GM12878 (cell line): Measurements from ENCODE around the gene N4BP2L2. TPM values are rescaled to one million over a fixed set of nuclear protein-coding genes. Genes with fewer than 3 reads are reported as not detected.

ENCODE experiments used
- ATAC-seq: fragments of 200-7000 bp; cut with Tn5 transposase; 3 replicates; pipeline ENCODE4 v1.9.1; 2020; ENCODE audit warnings: mild to moderate bottlenecking, moderate library complexity
- BruUV-seq: library from RNA; stranded (reverse); fragments of 400-500 nt; replicated peaks from 2 replicates; lab custom pipeline; 2021; lab: Mats Ljungman, UMichigan
- CTCF ChIA-PET: fragments of 300-600 bp; sonication (Branson Sonifier 250); formaldehyde crosslinking; extraction: SDS; loops from one replicate; lab custom pipeline; 2021; ENCODE audit warnings: inconsistent platforms; lab: Yijun Ruan, JAX
- POLR2A ChIA-PET: fragments of 350-600 bp; formaldehyde crosslinking; extraction: SDS; loops from one replicate; lab custom pipeline; 2021; ENCODE audit warnings: inconsistent platforms; lab: Charles Lee
- RAD21 ChIA-PET: fragments of 300-600 bp; sonication (Branson Sonifier 250); formaldehyde crosslinking; loops from one replicate; lab custom pipeline; 2023; ENCODE audit warnings: antibody characterized with exemption; ENCODE audit not compliant: unreplicated experiment; lab: Charles Lee
- SMC1A ChIA-PET: fragments of 300-600 bp; sonication (Branson Sonifier 250); formaldehyde crosslinking; loops from one replicate; lab custom pipeline; 2023; ENCODE audit not compliant: unreplicated experiment, uncharacterized antibody; lab: Charles Lee
- DNase-seq: peaks from one replicate; pipeline ENCODE4 v3.0.0-alpha.2; 2011; ENCODE audit warnings: low read depth, low spot score
- FAIRE-seq: peaks from 3 replicates; lab custom pipeline; 2011; peaks lifted over from hg19 to GRCh38; lab: Jason Lieb, UNC
- H2AFZ ChIP-seq: 2 replicates; pipeline ENCODE4 v1.6.0; 2011; ENCODE audit warnings: low read depth, low read length, control low read depth; ENCODE audit not compliant: control insufficient read depth
- H3K27ac ChIP-seq: 2 replicates; pipeline ENCODE4 v1.5.1; 2011; ENCODE audit warnings: control low read depth; ENCODE audit not compliant: control insufficient read depth, insufficient read depth
- H3K27me3 ChIP-seq, 2 experiments: replicated peaks in 1 of 2; 2 replicates each; pipeline versions ENCODE4 v1.6.0 to v1.6.1; 2011; ENCODE audit warnings: low read length in 1 of 2; ENCODE audit not compliant: control insufficient read depth in 2 of 2, insufficient read depth in 2 of 2
- H3K36me3 ChIP-seq, 2 experiments: 2 replicates each; pipeline ENCODE4 v1.5.1; 2011; ENCODE audit warnings: low read length in 1 of 2; ENCODE audit not compliant: control insufficient read depth in 2 of 2, insufficient read depth in 2 of 2
- H3K4me1 ChIP-seq: 2 replicates; pipeline ENCODE4 v1.6.1; 2011; ENCODE audit warnings: mild to moderate bottlenecking, low read length, moderate library complexity, mixed read lengths; ENCODE audit not compliant: control insufficient read depth, insufficient read depth
- H3K4me2 ChIP-seq: 2 replicates; pipeline ENCODE4 v1.6.0; 2011; ENCODE audit warnings: control low read depth; ENCODE audit not compliant: control insufficient read depth, insufficient read depth
- H3K4me3 ChIP-seq: fragments of 200-600 bp; sonication (generic); 2 replicates; pipeline ENCODE4 v1.5.1; 2016
- H3K79me2 ChIP-seq: 2 replicates; pipeline ENCODE4 v1.6.0; 2011; ENCODE audit warnings: low read length; ENCODE audit not compliant: control insufficient read depth, insufficient read depth
- H3K9ac ChIP-seq: 2 replicates; pipeline ENCODE4 v1.8.0; 2011; ENCODE audit warnings: low read length, control low read depth, mixed read lengths; ENCODE audit not compliant: control insufficient read depth, insufficient read depth
- H3K9me3 ChIP-seq: replicated peaks from 3 replicates; pipeline ENCODE4 v1.5.1; 2011; ENCODE audit warnings: mild to moderate bottlenecking, low read length; ENCODE audit not compliant: control insufficient read depth, insufficient read depth
- H4K20me1 ChIP-seq: 2 replicates; pipeline ENCODE4 v1.6.0; 2011; ENCODE audit not compliant: control insufficient read depth, insufficient read depth
- HDAC2 ChIP-seq: fragments of 200-600 bp; sonication (generic); IDR thresholded peaks from 2 replicates; pipeline ENCODE4 v1.6.1; 2017
- MLLT1 ChIP-seq: fragments of 450-650 bp; IDR thresholded peaks from 2 replicates; pipeline ENCODE4 v1.6.1; 2016; ENCODE audit warnings: mild to moderate bottlenecking
- PRDM15 ChIP-seq: fragments of 450-650 bp; formaldehyde crosslinking; IDR thresholded peaks from 2 replicates; pipeline ENCODE4 v1.4.0; 2020; ENCODE audit warnings: mild to moderate bottlenecking, moderate library complexity
- RUNX3 ChIP-seq: IDR thresholded peaks from 2 replicates; pipeline ENCODE4 v1.6.1; 2012; ENCODE audit warnings: low read length, inconsistent platforms
- SP1 ChIP-seq: IDR thresholded peaks from one replicate; pipeline ENCODE4 v1.6.1; 2011; ENCODE audit warnings: low read depth, low read length
- ZBTB40 ChIP-seq: fragments of 450-650 bp; IDR thresholded peaks from 2 replicates; pipeline ENCODE4 v1.6.1; 2016; ENCODE audit warnings: mild to moderate bottlenecking, moderate library complexity, borderline replicate concordance
- WGBS: methylation state at CpG from one replicate; pipeline ENCODE4 v1.1.6; 2016; ENCODE audit warnings: low lambda C conversion rate; ENCODE audit not compliant: insufficient replicate concordance, insufficient coverage; ENCODE audit errors: missing lambda C conversion rate; 5-methylcytosine and 5-hydroxymethylcytosine counted together
- in situ Hi-C: fragments of 300-500 bp; cut with MboI; formaldehyde crosslinking; loops from 9 replicates; pipeline ENCODE4 v1.14.3; 2018; ENCODE audit warnings: mixed read lengths
- intact Hi-C: fragments of 100-400 bp; cut with micrococcal nuclease; formaldehyde crosslinking; loops from one replicate; pipeline ENCODE4 v1.14.2; 2022; ENCODE audit not compliant: unreplicated experiment
- polyA plus RNA-seq, 11 experiments: library from polyadenylated mRNA; depleted of rRNA in 4 of 11; unstranded in 6 of 11; stranded (reverse) in 5 of 11; fragments of >200 nt; fragmentation: Nextera tagmentation in 4 of 11; fragmentation: Illumina TruSeq in 1 of 11; extraction: Ambion mirVana in 4 of 11; extraction: Trizol in 1 of 11; gene quantifications; 1 replicate in 1 of 11; 2 replicates in 10 of 11; pipeline versions ENCODE4 v1.2.1 to v1.2.3, GENCODE V29; 2011 to 2016; ENCODE audit warnings: inconsistent platforms in 2 of 11, missing spikeins in 2 of 11, low read depth in 1 of 11
- total RNA-seq, 4 experiments: library from RNA; depleted of rRNA in 3 of 4; stranded (reverse); fragments of >200 nt in 3 of 4; fragmentation: Illumina TruSeq in 1 of 4; extraction: Trizol in 1 of 4; gene quantifications; 2 replicates each; pipeline versions ENCODE4 v1.2.1 to v1.2.3, GENCODE V29; 2013 to 2021

The N4BP2L2 gene
- total and polyA plus RNA-seq, 10 of the 15 experiments (the other 5 are each of a cell fraction or from before 2014, with no cell fraction given), result 41.7 to 87.1 (median 61.2) TPM

- H3K27ac ChIP-seq, result peak overlapping the region; percentile 100
- WGBS, result 38% methylated on average over 21 of the region's 22 CpGs
- ChIA-PET CTCF (interaction anchor here (1.0 to 2.0 kb wide), 7 partner anchors 43 to 221 kb away, joined by 3 to 8 read pairs (median 5); partner anchors contain the start of genes N4BP2L1 and PDS5B), RAD21 (interaction anchor here (0.7 to 1.3 kb wide), 4 partner anchors 65 to 222 kb away, joined by 3 to 5 read pairs (median 4); partner anchors contain the start of genes BRCA2, N4BP2L1 and ZAR1L), POLR2A (interaction anchor here (0.7 kb wide), 1 partner anchor 1231 kb away, joined by 6 read pairs; no protein-coding TSS in a partner anchor), SMC1A (interaction anchor here (0.7 to 2.9 kb wide), 5 partner anchors 10 to 1006 kb away, joined by 3 to 12 read pairs (median 5); no protein-coding TSS in a partner anchor)
- no peaks in the 10 kb centered on the region for H4K20me1 ChIP-seq
- peaks cover 59% of the 10 kb centered on the region for H3K79me2 ChIP-seq
- FAIRE-seq (no peak), DNase-seq (no peak), ATAC-seq (peak; percentile 30)
- H2AFZ ChIP-seq, result peak overlapping the region; percentile 100; the same call in 1 of the 2 replicates
- no peaks in the 10 kb centered on the region for H3K27me3 ChIP-seq
- H3K4me1 ChIP-seq, result peaks cover 5% of the 10 kb centered on the region; the same call in 1 of the 2 replicates
- peak overlapping the region; percentile 99 for H3K9ac ChIP-seq
- no peaks in the 10 kb centered on the region for H3K9me3 ChIP-seq
- TF ChIP-seq PRDM15 (CRISPR knock-in tag), result no peak
- TF ChIP-seq ZBTB40, result peak; percentile 58; the same call in 1 of the 2 replicates
- TF ChIP-seq SP1, result no peak
- no peak for TF ChIP-seq HDAC2
- peak; percentile 97 for TF ChIP-seq MLLT1
- TF ChIP-seq RUNX3, result peak; percentile 56; the same call in 1 of the 2 replicates
- no TSS peak for BruUV-seq
- peaks cover 0 to 14% of the 10 kb centered on the region in 2 experiments; a peak in 1 of 4 replicates for H3K36me3 ChIP-seq
- H3K4me2 ChIP-seq, result peak overlapping the region; percentile 61
- H3K4me3 ChIP-seq, result peak overlapping the region; percentile 94
- in situ Hi-C loops, result loop anchor here (10.0 to 25.0 kb wide), 2 partner anchors 1007 to 1375 kb away; partner anchors contain the start of gene HSPH1
- intact Hi-C loops, result loop anchor here (2.0 to 5.0 kb wide), 3 partner anchors 109 to 1005 kb away; partner anchors contain the start of genes BRCA2, N4BP2L1 and ZAR1L
Observed at GRCh38 chr13:32537580-32538142, 934 bp downstream of the N4BP2L2 start.
